A673 (cell line): ENCODE results near the gene DMGDH. TPM values are rescaled to one million over a fixed set of nuclear protein-coding genes. Genes with fewer than 3 reads are reported as not detected.

ENCODE experiments used
- BruUV-seq: library from RNA; stranded (reverse); fragments of 400-500 nt; replicated peaks from 2 replicates; lab custom pipeline; 2021; lab: Mats Ljungman, UMichigan
- CTCF ChIA-PET: fragments of 300-600 bp; sonication (Branson Sonifier 250); formaldehyde crosslinking; loops from one replicate; lab custom pipeline; 2022; ENCODE audit warnings: antibody characterized with exemption; lab: Charles Lee
- POLR2A ChIA-PET: fragments of 300-600 bp; sonication (Branson Sonifier 250); formaldehyde crosslinking; loops from one replicate; lab custom pipeline; 2022; ENCODE audit warnings: antibody characterized with exemption; ENCODE audit not compliant: low non-redundant PET; lab: Charles Lee
- DNase-seq: peaks from one replicate; pipeline ENCODE4 v3.0.0-alpha.2; 2015; ENCODE audit warnings: low spot score
- H3K27ac ChIP-seq: fragments of 200-600 bp; sonication (generic); 2 replicates; pipeline ENCODE4 v1.5.1; 2016; ENCODE audit warnings: mixed run types, low read depth, mild to moderate bottlenecking, mixed read lengths, antibody characterized with exemption, low read length; ENCODE audit not compliant: poor library complexity, severe bottlenecking
- H3K27me3 ChIP-seq: fragments of 200-600 bp; sonication (generic); replicated peaks from 2 replicates; pipeline ENCODE4 v1.6.1; 2017; ENCODE audit warnings: mixed run types, low read depth, mild to moderate bottlenecking, mixed read lengths, antibody characterized with exemption, low read length; ENCODE audit not compliant: insufficient read depth, poor library complexity
- H3K36me3 ChIP-seq: fragments of 200-600 bp; sonication (generic); 2 replicates; pipeline ENCODE4 v1.6.1; 2016; ENCODE audit warnings: mixed run types, mild to moderate bottlenecking, mixed read lengths, antibody characterized with exemption, low read length; ENCODE audit not compliant: insufficient read depth, poor library complexity, severe bottlenecking
- H3K4me1 ChIP-seq: fragments of 200-600 bp; sonication (generic); 2 replicates; pipeline ENCODE4 v1.6.1; 2017; ENCODE audit warnings: mixed run types, mild to moderate bottlenecking, mixed read lengths, antibody characterized with exemption, low read length; ENCODE audit not compliant: insufficient read depth, poor library complexity, severe bottlenecking
- H3K4me3 ChIP-seq: fragments of 200-600 bp; sonication (generic); 2 replicates; pipeline ENCODE4 v1.5.1; 2016; ENCODE audit warnings: low read depth, mixed run types, mild to moderate bottlenecking, mixed read lengths, low read length; ENCODE audit not compliant: poor library complexity, severe bottlenecking
- H3K9me3 ChIP-seq: fragments of 200-600 bp; sonication (generic); 2 replicates; pipeline ENCODE4 v1.6.1; 2016; ENCODE audit warnings: mixed run types, low read depth, mild to moderate bottlenecking, mixed read lengths, antibody characterized with exemption, low read length; ENCODE audit not compliant: poor library complexity, severe bottlenecking
- EZH2 ChIP-seq: fragments of 200-600 bp; sonication (generic); IDR thresholded peaks from 2 replicates; pipeline ENCODE4 v1.6.1; 2017; ENCODE audit warnings: borderline replicate concordance, low read depth, mild to moderate bottlenecking, mixed read lengths, antibody characterized with exemption, low read length; ENCODE audit not compliant: poor library complexity, severe bottlenecking
- intact Hi-C: fragments of 100-400 bp; cut with micrococcal nuclease; formaldehyde crosslinking; loops from one replicate; pipeline ENCODE4 v1.10.0; 2022; ENCODE audit not compliant: unreplicated experiment
- total RNA-seq: library from RNA; stranded (reverse); gene quantifications from 2 replicates; pipeline ENCODE4 v1.2.3, GENCODE V29; 2021
- TF ChIP-seq, protein P1 (sequence below): fragments of 300-800, 200-600 bp; sonication (generic); conservative IDR thresholded peaks from 2 replicates; pipeline ENCODE4 v1.5.1; 2017; ENCODE audit warnings: low read depth, mild to moderate bottlenecking, antibody characterized with exemption, low read length, moderate library complexity, mixed read lengths

DMGDH gene
- total RNA-seq, 1 experiment from 2014 or later = 0.15 TPM

DNA sequence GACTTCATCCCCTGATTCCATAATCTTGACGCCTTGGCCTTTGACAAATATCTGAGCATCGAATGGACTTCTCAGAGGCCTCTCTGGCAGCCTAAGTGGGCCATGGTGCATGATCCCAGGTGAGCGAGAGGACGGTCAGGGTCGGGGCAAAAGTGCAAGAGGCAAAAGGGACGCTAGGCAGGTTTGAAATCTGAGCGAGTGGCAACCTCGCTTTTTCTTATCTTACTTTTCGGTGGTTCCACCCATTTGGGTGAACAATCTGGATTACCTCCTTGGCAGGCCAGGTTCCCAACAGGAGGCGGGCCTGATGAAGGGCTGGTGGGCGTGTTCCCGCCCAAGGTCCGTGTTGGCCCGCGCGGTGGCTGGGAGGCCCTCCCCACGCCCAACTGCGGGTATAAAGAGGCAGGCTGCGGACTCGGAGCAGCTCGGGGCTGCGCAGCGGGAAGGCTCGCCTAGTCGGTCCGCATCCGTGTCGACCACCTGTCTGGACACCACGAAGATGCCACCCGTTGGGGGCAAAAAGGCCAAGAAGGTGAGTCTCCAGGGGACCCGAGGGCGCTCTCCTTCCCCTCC lies 42.0 kb upstream of the DMGDH start, which contains the start of gene BHMT:
Gene BHMT, plus strand, starts transcription at position 423 of the 573 bp plus-strand sequence. Its CDS starts 77 bp downstream, at position 500.
- ChIA-PET CTCF (no interaction called here), POLR2A (no interaction called here)
- Histone ChIP-seq H3K27me3 (peaks cover 34% of the 10 kb centered on the region), H3K4me1 (no peaks in the 10 kb centered on the region), H3K4me3 (no peak within 1 kb of the TSS), H3K27ac (no peak within 1 kb of the TSS), H3K36me3 (no peaks in the 10 kb centered on the region), H3K9me3 (no peaks in the 10 kb centered on the region)
- intact Hi-C loops = no loop called here
- DNase-seq = no peak
- TF ChIP-seq EZH2 = no peak
- TF ChIP-seq, protein P1, sequence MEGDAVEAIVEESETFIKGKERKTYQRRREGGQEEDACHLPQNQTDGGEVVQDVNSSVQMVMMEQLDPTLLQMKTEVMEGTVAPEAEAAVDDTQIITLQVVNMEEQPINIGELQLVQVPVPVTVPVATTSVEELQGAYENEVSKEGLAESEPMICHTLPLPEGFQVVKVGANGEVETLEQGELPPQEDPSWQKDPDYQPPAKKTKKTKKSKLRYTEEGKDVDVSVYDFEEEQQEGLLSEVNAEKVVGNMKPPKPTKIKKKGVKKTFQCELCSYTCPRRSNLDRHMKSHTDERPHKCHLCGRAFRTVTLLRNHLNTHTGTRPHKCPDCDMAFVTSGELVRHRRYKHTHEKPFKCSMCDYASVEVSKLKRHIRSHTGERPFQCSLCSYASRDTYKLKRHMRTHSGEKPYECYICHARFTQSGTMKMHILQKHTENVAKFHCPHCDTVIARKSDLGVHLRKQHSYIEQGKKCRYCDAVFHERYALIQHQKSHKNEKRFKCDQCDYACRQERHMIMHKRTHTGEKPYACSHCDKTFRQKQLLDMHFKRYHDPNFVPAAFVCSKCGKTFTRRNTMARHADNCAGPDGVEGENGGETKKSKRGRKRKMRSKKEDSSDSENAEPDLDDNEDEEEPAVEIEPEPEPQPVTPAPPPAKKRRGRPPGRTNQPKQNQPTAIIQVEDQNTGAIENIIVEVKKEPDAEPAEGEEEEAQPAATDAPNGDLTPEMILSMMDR = no peak
- no TSS peak for BruUV-seq

DNA sequence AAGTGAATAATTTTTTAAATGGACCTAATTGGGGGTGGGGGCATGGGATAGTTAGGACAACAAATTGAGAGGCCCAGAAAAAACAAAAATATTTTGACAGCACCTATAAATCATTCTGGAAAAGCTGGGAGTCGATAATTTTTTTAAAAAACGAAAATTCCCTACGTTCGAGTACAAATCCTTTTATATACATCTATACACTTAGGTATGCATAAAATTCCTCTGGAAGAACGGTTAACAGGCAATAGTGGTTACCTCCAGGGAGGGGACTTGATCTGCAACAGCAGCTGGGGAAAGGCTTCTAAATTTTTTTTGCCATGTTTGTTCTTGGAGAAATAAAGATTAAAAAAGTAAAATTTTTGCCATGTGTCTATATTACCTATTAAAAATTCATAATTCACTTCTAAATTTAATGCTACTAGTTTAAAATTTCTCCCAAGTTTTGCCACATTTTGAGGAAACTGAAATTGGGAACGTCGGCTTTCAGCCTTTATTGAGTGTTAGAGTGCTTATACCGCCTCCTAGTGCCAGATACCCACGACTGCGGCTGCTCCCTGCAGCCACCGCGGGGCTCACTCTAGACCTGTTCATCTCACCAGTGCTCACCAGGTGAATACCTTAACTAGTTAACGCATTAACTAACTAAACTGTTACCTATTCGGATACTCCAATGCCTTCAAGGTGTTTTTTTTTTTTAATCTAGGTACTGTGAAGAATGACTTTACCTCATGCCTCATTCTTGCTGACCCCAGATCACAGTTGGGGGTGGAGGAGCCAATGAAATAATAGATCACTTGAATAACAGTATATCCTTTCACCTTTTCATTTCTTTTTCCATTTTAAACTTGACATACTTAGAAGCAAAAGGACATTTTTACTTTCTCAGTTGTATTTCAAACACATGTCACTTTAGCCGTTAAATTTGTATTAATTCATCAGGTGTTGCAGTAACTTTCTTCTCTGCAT lies 40.3 kb upstream of the DMGDH start:
- Histone ChIP-seq H3K4me3 (no peak overlapping the region), H3K27ac (no peak overlapping the region), H3K36me3 (no peaks in the 10 kb centered on the region), H3K9me3 (no peaks in the 10 kb centered on the region), H3K4me1 (no peaks in the 10 kb centered on the region), H3K27me3 (peaks cover 25% of the 10 kb centered on the region)
- CTCF ChIA-PET = no interaction called here
- TF ChIP-seq EZH2 = no peak
- TF ChIP-seq, protein P1 = peak; percentile 42
- POLR2A ChIA-PET = no interaction called here
- BruUV-seq = no TSS peak
- intact Hi-C loops = no loop called here
- DNase-seq = no peak

DNA sequence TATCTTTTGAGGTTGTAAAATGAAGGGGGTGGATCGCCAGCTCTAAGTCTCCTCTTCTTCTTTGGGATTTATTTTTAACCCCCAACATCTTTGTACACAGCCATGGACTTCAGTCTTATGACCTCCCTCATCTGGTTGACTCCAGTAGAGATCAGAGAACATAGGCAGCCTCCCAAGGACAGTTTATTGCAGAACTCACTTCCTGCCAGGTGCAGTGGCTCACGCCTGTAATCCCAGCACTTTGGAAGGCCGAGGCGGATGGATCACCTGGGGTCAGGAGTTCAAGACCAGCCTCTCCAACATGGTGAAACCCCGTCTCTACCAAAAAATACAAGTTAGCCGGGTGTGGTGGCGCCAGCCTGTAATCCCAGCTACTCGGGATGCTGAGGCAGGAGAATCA lies 39.3 kb upstream of the DMGDH start:
- Histone ChIP-seq H3K27ac (no peak overlapping the region), H3K9me3 (no peaks in the 10 kb centered on the region), H3K36me3 (no peaks in the 10 kb centered on the region), H3K4me1 (no peaks in the 10 kb centered on the region), H3K27me3 (peaks cover 17% of the 10 kb centered on the region), H3K4me3 (no peak overlapping the region)
- CTCF ChIA-PET = no interaction called here
- no TSS peak for BruUV-seq
- TF ChIP-seq, protein P1 = no peak
- TF ChIP-seq EZH2 = no peak
- POLR2A ChIA-PET = no interaction called here
- DNase-seq = no peak
- intact Hi-C loops = no loop called here
